ENCODE data around the gene RAB3IL1.
"Not testable (repeated sequence)": the region's sequence is repeated elsewhere in the genome, so short reads cannot be mapped to it uniquely, and the experiment has no call there.

The RAB3IL1 gene

DNA sequence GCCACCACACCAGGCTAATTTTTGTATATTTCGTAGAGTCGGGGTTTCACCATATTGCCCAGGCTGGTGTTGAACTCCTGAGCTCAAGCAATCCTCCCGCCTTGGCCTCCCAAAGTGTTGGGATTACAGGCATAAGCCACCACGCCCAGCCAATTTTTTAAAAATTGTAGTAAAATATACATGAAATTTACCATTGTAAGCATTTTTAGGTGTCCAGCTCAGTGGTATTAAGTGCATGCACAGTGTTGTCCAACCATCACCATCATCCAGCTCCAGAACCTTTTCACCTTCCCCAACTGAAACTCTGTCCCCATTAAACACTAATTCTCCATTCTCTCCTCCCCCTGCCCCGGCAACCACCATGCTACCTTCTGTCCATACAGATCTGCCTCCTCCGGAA lies 34.5 kb downstream of the RAB3IL1 start:
- no peak for DNase-seq

DNA sequence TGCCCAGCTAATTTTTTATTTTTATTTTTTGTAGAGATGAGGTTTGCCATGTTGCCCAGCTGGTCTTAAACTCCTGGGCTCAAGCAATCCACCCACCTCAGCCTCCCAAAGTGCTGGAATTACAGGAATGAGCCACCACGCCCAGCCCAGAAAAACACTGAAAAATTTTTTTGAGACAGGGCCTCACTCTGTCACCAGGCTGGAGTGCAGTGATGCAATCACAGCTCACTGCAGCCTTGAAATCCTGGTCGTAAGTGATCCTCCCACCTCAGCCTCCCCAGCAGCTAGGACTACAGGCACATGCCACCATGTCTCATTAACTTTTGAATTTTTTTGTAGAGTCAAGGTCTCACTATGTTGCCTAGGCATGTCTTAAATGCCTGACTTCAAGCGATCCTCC lies 35.1 kb downstream of the RAB3IL1 start:
- not testable (repeated sequence) for DNase-seq

DNA sequence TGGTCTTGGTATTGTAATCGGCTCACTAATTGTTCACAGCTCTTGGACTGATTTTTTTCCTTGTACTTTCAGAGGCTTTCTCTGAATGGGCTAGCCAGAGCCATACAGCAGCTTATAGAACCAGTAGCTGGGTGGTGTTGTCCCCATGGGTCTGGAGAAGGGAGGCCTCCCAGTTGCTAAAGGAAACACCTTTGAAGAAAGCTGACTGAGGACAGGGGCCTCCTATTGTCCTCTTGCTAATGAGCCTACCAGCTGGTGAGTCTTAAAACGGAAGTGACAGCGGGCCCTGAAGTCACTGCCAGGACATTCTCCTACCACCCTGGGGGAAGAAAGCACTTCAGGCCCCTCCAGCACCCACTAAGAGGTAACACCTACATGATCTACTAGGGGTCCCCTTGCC lies 36.0 kb downstream of the RAB3IL1 start:
- no peak for DNase-seq

DNA sequence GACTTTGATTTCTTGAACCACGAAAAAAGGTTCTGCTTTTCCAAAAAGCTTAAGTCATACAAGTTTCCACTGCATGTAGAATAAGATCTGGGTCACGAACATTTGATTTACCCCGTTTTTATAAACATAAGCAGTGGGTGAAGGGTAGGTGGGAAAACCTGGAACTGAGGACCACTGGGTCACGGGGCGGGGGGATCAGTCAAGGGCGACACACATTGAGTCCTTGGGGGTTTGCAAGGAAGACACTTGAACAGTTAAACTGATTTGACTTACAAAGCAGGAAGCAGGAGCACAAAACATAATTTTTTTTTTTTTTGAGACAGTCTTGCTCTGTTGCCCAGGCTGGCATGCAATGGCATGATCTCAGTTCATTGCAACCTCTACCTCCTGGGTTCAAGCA lies 36.9 kb downstream of the RAB3IL1 start:
- peak; percentile 25 for DNase-seq

DNA sequence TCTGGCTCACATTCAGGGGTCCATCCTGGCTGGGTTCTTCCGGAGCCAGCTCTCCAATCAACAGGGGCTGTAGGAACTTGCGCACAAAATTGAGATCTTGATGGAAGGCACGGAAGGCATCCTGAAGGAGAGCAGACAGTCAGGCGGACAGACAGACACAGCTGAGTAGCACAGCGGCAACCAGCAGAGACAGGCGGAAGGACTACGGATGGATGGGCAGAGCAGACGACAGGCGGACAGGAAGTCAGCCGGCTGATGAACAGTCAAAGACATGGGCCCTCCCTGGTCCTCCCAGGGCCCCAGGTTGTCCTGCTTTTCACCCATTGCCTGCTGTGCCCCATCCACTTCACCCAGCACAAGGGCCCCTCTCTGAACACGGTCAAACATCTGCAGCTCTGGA lies 37.3 kb downstream of the RAB3IL1 start:
- no peak for DNase-seq

DNA sequence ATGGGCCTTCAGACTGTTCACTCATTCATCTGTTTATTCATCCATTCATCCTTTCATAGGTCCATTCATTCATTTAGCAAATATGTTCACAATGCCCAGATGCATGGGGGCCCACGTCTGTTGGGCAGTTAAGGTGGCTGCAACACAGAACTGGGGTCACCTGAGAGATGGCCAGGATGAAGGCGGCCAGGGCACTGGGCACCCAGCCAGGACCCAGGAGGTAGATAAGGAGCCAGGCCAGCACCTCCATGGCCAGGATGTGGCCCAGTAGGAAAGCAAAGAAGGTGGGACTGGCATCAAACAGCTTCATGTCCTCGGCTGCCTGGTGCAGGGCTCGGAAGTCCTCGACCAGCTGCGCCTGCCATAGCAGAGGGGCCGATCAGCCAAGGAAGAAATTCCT lies 38.2 kb downstream of the RAB3IL1 start:
- DNase-seq: no peak

DNA sequence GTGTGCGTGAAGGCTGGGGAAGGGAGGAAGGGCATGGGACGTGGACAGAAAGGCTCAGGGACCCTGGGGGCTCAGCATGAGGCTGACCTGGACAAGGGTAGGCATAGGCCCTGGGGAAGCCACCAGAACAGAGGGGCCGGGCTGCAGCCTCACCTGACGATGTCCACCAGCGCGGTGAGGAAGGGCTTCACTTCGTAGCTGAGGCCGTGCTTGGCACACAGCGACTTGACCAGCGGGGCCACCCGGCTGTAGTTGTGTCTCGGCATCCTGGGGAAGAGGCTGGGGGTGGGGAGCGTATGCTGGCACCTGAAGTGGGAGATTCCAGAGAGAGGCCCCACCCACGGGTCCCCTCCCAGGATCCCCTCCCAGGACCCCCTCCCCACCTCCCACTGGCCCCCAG lies 41.7 kb downstream of the RAB3IL1 start:
- no peak for DNase-seq

DNA sequence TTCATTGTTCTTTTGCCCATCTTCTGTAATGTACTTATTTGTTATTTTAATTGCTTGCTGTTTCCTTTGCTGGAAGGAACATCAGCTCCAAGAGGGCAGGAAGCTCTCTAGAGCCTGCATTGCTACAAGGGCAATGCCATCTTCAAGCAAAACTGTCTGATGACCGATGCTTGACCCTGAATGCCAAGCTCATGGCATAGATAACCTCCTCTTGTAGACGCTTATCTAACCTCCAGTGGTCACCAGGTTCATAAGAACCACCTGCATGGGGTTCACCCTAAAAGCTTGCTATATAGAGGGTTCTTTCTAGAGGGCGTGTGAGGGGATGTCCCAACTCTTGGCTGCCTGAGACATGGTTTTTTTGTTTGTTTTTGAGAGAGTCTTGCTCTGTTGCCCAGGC lies 42.5 kb downstream of the RAB3IL1 start:
- DNase-seq: no peak

DNA sequence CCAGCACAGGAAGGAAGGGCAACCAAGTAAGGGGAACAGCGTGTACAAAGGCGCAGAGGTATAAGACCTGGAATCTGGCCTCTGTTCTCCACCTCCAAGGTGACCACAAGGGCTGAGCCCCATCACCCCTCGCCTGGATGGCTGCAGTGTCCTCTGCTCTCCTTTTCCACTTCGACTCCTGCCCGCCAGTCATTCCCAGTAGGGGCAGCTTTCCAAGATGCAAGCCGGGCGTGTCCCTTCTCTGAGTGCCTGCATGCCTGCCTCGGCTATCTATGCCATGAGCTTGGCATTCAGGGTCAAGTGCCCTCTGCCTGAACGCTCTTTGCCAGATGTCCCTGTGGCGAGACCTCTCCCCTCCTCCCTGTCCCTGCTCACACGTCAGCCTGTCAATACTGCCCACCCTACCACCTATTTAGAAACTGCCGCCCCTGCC lies 43.0 kb downstream of the RAB3IL1 start:
- no peak for DNase-seq

DNA sequence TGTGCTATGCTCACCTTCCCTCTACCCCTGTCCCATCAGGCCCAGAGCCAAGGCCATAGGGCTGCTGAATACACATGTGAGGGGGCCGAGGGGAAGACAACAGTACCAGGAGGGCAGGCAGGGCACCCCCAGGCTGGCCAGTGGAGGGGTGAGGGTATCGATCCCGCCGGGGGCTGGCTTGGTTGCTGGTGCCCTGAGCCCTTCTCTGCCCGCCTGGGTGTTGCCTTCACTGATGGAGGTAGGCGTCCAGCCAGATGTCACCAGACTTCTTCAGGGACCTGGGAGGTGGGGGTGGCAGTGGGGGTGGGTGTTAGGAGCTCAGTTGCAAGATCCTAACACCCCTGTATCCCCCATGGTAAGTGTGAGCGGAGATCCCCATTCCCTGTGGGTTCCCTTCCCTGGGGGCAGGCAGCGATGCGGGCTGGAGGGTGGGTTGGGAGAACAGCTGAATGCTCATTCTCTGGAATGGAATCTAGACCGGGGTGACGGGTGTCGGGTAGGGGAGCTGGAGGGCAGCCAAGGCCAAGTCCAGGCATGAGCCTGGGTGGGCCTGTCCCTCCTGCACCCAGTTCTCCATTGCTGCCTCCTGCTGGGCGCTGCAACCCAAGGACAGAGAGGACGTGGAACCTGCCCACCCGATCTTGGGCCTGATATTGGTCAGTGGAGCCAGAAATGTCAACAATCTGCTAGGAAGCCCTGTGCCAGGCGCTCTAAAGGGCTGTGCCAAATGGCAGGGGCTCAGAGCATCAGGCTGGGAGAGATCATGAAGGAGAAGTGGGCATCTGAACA lies 43.6 kb downstream of the RAB3IL1 start:
- DNase-seq: no peak

DNA sequence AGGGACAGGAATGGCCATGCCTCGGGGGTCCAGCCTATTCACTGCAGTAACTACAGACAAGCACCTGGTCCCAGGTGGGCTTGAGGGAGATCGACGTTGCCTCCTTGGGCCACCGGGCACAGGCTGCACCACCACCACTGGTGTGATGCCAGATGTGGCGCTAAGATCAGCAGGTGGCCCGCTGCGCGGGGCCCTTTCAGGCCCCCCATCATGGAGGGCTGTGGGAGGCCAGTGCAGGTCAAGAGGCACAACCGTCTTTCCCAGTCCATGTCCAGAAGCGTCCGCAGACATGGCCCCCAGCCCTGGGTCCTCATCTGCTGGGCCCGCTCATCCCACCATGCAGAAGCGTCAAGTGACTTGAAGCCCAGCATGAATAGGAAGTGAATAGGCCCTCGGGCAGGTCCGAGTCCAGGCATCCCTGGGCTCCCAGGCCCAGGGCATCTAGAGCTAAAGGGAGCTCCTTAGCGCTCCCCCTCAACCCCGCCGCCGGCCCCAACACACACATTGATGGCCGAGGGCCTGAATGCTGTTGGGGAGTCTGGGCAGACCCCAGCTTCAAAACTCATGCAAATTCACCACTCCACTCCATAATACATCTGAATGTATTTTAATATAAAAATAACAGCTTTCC lies 44.3 kb downstream of the RAB3IL1 start:
- DNase-seq: no peak

DNA sequence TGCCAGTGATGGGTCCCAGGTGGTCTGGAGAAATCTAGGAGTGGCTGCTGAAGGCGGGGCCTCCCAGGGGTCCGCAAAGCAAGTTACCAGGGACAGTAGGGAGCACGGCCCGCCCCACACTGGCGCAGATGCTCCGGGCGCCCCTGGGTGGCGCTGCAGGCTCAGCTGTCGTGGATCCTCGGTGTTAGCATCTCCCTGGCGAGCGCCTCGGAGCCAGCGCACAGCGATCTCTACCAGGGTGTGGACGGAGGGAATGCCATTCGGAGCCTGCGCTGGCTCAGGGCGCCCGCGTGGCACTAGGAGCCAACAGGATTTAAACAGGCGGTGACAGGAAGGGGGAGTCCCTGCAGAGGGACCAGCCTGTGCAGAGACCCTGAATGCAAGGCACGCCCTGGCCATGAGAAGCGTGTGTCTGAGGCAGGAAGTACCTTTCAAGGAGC lies 46.2 kb downstream of the RAB3IL1 start:
- DNase-seq: peak; percentile 58

DNA sequence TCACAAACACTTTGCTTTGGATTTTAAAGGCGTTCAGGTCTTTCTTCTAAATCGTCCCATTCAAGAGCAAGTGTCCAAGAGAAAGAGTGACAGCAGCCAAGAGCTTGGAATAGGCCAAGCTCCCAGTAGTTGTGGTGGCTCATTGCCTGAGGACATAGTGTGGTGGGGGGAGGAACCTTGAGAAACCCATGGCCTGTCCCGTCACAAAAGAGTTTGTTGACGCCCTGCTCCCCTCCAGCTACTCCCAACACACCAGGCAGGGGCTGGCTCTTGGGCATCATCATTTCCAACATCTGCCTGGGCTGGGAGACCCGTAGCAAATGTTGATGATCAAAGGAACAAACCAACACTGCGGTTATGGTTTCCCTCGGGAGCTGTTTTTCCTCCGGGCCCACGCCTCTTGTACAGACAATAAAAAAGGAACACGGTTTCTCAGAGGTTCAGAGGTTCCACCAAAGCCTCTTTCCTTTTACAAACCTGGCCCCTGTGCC lies 46.8 kb downstream of the RAB3IL1 start:
- no peak for DNase-seq

DNA sequence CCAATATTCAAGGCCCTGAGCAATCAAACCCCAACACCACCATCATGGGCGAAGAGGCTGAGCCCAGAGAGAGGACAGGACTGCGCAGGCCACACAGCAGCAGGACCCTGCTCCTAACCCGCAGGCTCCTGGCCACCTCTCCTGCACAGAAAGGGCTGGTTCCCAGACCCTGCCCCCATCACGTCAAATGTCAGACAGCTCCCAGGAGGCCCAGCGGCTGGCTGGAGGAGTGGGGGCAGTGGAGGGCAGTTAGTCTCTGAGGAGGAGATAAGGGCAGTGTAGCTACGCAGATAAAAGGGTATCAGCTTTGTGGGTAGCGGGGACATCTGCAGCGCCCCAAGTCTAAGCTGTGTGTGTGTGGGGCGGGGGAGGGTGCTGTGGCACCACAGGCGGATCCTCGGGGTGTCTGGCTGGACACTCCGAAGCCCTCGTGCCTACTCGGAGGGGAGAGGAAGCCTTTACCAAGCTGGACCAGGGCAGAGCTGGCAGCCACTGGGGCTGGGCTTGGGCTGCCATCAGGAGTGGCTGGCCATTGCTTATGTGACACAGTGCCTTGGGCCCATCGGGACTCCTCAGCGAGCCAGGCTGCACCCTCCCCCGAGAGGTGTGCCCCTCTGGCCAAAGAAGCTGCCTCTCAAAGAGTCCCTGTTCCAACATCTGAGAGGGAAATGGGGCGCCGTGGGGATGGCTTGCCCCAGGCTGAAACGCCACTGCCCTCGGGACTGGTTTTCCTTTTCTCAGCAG lies 47.5 kb downstream of the RAB3IL1 start:
- DNase-seq: no peak

DNA sequence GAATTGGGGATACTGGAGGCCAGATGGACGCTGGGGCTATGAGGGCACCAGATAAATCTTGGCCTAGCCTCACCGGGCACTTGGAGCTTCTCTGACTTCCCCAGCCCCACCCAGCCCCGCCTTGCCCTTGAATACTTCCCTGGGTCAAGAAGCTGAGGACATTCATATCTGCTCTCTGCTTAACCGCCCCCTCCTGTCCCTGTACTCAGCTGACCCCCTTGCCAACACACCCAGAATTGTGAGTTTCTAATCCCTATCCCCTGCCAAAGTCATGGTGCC lies 48.0 kb downstream of the RAB3IL1 start:
- DNase-seq: no peak

DNA sequence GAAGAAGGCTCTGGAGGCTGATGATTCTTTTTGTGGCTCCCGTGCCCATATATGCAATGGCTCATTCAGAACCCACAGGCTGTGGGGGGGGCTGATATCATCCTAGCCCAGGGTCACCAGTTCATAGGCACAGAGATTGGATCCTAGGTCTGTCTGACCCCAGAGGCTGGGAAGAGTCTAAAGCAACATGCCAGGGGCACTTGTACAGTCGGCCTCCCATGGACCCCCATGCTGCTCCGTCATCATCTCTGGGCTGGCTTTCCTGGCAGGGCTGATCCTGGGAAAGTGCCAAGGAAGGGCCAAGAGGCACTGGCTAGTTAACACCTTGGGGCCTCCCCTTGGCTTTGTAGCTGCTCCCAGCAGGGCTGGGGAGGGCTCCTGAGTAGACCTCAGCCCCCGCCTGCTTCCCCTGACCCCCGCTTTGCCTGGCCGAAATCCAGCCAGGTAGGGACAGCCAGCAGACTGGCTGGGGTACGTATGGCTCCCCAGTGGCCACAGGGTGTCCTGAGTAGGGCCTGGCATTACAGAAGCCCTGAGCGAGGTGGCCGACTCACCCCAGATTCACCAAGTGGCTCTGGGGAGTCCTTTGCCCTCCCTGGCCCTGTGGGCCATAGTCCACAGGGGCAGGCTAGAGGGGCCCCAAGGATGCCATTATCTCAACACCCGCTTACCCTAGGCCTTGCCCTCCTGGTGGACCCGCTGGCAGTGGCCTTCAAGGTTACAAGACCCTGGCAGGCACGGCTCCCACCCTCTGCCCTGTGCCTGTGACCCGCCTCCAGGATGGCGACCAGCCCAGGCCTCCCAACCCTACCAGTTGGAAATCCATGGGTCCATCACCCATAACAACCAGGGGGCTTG lies 48.6 kb downstream of the RAB3IL1 start:
- no peak for DNase-seq

DNA sequence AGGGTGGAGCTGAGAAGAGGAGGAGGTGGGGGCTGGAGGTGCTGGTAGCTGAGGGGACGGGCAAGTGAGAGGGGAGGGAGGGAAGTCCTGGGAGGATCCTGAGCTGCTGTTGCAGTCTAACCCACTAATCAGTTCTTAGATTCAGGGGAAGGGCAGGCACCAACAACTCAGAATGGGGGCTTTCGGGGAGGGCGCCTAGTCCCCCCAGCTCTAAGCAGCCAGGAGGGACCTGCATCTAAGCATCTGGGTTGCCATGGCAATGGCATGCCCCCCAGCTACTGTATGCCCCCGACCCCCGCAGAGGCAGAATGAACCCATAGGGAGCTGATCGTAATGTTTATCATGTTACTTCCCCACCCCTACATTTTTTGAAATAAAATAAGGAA lies 50.4 kb downstream of the RAB3IL1 start:
- DNase-seq: no peak

DNA sequence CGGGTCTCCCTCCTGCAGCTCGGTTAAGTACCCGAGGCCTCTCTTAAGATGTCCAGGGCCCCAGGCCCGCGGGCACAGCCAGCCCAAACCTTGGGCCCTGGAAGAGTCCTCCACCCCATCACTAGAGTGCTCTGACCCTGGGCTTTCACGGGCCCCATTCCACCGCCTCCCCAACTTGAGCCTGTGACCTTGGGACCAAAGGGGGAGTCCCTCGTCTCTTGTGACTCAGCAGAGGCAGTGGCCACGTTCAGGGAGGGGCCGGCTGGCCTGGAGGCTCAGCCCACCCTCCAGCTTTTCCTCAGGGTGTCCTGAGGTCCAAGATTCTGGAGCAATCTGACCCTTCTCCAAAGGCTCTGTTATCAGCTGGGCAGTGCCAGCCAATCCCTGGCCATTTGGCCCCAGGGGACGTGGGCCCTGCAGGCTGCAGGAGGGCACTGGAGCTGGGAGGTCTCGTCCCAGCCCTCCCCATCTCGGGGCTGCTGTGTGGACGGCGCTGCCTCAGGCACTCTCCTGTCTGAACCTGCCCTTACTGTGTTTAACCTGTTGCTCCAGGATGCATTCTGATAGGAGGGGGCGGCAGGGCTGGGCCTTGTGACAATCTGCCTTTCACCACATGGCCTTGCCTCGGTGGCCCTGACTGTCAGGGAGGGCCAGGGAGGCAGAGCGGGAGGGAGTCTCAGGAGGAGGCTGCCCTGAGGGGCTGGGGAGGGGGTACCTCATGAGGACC lies 51.0 kb downstream of the RAB3IL1 start:
- no peak for DNase-seq

DNA sequence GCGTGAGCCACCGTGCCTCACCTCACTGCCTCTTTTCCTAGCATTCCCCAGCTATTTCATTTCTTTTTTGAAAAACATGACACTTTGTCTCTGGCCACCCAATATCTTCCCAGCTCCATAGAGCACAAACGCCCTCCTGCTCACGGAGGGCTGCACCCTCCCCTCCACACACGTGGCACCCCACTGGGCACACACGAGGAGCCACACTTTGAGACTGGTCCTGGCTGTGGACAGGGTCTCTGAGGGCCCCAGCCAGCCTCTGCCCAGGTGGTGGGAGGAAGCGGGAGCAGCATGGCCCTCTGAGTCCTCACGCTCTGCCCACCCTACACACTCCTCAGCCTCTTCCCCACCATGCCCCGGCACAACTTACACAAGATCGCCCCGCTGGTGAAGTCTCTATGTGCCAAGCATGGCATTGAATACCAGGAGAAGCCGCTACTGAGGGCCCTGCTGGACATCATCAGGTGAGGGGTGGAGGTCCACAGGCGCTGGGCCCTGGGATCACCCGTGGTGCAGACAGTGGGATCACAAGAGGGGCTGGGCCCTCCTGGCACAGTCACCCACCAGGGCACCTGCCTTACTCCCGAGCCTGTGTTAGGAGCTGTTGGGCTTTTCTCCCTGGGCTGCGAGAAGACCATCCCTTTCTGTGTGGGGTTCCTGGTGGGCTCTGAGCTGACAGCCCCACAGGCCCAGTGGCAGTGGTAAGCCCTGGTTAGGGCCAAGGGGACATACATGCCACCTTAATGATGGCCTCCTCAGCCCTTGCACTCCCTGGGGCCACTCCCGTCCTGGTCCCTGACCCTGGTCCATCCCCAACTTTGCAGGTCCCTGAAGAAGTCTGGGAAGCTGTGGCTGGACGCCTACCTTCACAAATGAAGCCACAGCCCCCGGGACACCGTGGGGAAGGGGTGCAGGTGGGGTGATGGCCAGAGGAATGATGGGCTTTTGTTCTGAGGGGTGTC lies 52.3 kb downstream of the RAB3IL1 start:
- no peak for DNase-seq

DNA sequence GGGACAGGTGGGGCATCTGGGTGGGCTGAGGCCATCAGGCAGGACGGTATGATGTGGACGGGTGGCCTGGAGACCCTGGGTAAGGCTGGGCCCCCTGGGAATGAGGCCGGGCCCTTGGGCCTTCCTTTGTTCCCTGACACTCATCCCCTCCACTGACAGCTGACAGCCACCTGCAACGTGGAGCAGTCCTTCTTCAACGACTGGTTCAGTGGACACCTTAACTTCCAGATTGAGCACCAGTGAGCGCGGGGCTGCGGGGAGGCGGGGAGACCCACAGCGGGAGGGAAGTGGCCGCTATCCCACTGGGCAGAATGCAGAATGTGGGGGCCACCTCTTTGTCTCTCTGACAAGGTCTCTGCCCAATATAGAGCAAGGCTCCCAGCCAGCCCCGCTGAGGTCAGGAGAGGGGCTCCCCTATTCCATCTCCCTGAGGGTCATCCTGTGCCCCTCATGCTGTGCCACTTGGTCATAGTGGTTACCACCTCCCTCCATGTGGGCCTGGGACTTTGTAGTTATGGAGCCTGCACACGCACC lies 53.8 kb downstream of the RAB3IL1 start:
- DNase-seq: no peak
